ENCODE results near the gene PSME2. TPM values are rescaled to one million over a fixed set of nuclear protein-coding genes. Genes with fewer than 3 reads are reported as not detected.

Gene PSME2
- total and polyA plus RNA-seq, 2 of the 13 experiments (the other 11 are each of a cell fraction or from before 2014, with no cell fraction given): 332 to 716 TPM

GRCh38 chr14:24130717-24131548 lies 15.5 kb downstream of the PSME2 start (continued):
- TF ChIP-seq ZNF318 (CRISPR knock-in tag; IDR thresholded peaks at IDR 0.05) (0 out of 2 replicates have a peak, but pooled peaks have one; percentile 19), ARID5B (CRISPR knock-in tag; IDR thresholded peaks at IDR 0.05) (peak; percentile 71), ZNF768 (CRISPR knock-in tag; IDR thresholded peaks at IDR 0.05) (peak; percentile 48; the same call in 1 of the 2 replicates), ZMYM3 (CRISPR knock-in tag; IDR thresholded peaks at IDR 0.05) (peak; percentile 46; the same call in 1 of the 2 replicates), IKZF5 (CRISPR knock-in tag; IDR thresholded peaks at IDR 0.05) (peak; percentile 81), PHF8 (CRISPR knock-in tag; IDR thresholded peaks at IDR 0.05) (peak; percentile 17; the same call in 1 of the 2 replicates), POGK (CRISPR knock-in tag; conservative IDR thresholded peaks at IDR 0.05) (peak; percentile 76), RCOR2 (CRISPR knock-in tag; IDR thresholded peaks at IDR 0.05) (no peak), NR2F1 (CRISPR knock-in tag; IDR thresholded peaks at IDR 0.05) (0 out of 4 replicates have a peak, but pooled peaks of 1 of the 2 experiments have one; percentile 19), NFYC (CRISPR knock-in tag; IDR thresholded peaks at IDR 0.05) (no peak), ETV5 (CRISPR knock-in tag; IDR thresholded peaks at IDR 0.05; ENCODE audit: borderline replicate concordance) (peak; percentile 73; the same call in 1 of the 2 replicates), ZNF883 (CRISPR knock-in tag; IDR thresholded peaks at IDR 0.05; ENCODE audit: not compliant biosample characterization) (peak; percentile 58)
